Astrocyte of the cerebellum (primary cell): ENCODE data around the gene SPOCK1.
"Not testable (repeated sequence)": the region's sequence is repeated elsewhere in the genome, so short reads cannot be mapped to it uniquely, and the experiment has no call there.

Source experiments
- DNase-seq: peaks from one replicate; pipeline ENCODE4 v3.0.0-alpha.2; 2011; ENCODE audit warnings: low read depth
- H3K4me3 ChIP-seq: 2 replicates; pipeline ENCODE4 v1.5.1; 2011; ENCODE audit warnings: mild to moderate bottlenecking, low read depth, low read length, moderate library complexity
- CTCF ChIP-seq: IDR thresholded peaks from 2 replicates; pipeline ENCODE4 v1.5.1; 2012; ENCODE audit warnings: low read length, low read depth, moderate library complexity, mild to moderate bottlenecking; ENCODE audit errors: missing control alignments
- in situ Hi-C: cut with HindIII; loops from 2 replicates; pipeline ENCODE4 v1.10.0; 2017; ENCODE audit warnings: low sequenced_read_pairs

Gene SPOCK1

GRCh38 chr5:137264041-137264440, 235.1 kb downstream of the SPOCK1 start:
- no peak for DNase-seq
- no peak for TF ChIP-seq CTCF
- H3K4me3 ChIP-seq = no peak overlapping the region
- in situ Hi-C loops = no loop called here

GRCh38 chr5:137263371-137264005, 235.6 kb downstream of the SPOCK1 start:
- TF ChIP-seq CTCF = no peak
- in situ Hi-C loops = no loop called here
- no peak overlapping the region for H3K4me3 ChIP-seq
- DNase-seq = no peak

- in situ Hi-C loops = no loop called here
- no peak overlapping the region for H3K4me3 ChIP-seq
- DNase-seq = no peak
- TF ChIP-seq CTCF = no peak
Observed at GRCh38 chr5:137262818-137263217, 236.3 kb downstream of the SPOCK1 start.

GRCh38 chr5:137260820-137261695, 238.1 kb downstream of the SPOCK1 start:
- in situ Hi-C loops = no loop called here

GRCh38 chr5:137259115-137259514, 240.0 kb downstream of the SPOCK1 start:
- H3K4me3 ChIP-seq, in situ Hi-C loops, DNase-seq: not testable (repeated sequence)

More at GRCh38 chr5:137260820-137261695, 238.1 kb downstream of the SPOCK1 start:
- no peak for TF ChIP-seq CTCF
- no peak overlapping the region for H3K4me3 ChIP-seq
- no peak for DNase-seq

GRCh38 chr5:137254119-137255090, 244.7 kb downstream of the SPOCK1 start:
- DNase-seq = no peak
- in situ Hi-C loops = no loop called here
- H3K4me3 ChIP-seq = no peak overlapping the region
- TF ChIP-seq CTCF = no peak
